Tibial nerve (tissue), 4 donors: ENCODE data around the gene GTF2H3.

Experiments
- CTCF ChIP-seq, 5 experiments: fragments of 200-600 bp in 3 of 5; fragments of 450-650 bp in 2 of 5; sonication (generic) in 3 of 5; IDR thresholded peaks; one replicate each; pipeline ENCODE4 v1.5.1; 2016 to 2019; ENCODE audit warnings: antibody characterized with exemption in 5 of 5, mild to moderate bottlenecking in 3 of 5, moderate library complexity in 2 of 5
- EP300 ChIP-seq, 2 donors: sonication (generic); formaldehyde crosslinking; IDR thresholded peaks; one replicate each; pipeline ENCODE4 v1.6.1; 2017; ENCODE audit warnings: antibody characterized with exemption in 2 of 2, mild to moderate bottlenecking in 1 of 2

DNA sequence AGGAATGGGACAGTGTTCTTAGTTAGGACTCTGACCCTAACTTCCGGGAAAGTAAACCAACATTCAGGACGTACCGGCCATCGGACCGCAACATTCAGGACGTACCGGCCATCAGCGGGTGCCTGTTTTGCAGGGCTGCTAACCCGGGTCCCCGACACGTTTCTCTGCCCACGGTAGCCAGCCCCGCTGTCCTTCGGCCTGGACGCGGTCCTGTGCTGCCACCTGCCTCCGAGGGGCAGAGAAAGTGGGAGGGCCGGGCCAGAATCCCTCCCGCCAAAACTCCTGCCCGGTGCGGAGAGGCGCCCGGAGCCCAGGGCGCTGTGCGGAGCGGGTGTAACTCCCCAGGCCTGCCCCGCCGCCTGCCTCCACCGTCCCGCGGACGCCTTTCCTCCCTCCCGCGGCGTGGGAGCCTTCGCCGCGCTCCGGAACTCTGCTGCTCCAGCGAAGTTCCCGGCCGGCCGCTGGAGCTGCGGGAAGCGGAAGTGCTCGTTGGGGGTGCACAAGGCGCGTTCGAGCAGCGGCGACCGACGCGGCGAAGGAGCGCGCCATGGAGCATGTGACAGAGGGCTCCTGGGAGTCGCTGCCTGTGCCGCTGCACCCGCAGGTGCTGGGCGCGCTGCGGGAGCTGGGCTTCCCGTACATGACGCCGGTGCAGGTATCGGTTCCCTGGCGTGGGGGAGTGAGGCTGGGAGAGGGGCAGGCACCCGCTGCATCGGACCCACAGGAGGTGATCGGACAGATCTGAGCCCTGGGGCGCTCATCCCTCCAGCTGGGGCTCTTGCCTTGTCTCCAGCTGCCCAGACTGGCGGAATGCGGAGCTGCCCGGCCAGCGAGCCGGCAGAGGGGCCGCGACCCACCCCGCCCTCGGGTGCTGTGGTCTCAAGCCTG is 31.8 kb upstream of the GTF2H3 start, which contains the start of gene DDX55:
- TF ChIP-seq CTCF (IDR thresholded peaks at IDR 0.05): peak; percentile 47 to 79 (median 58)
- peak; percentile 84 to 92 for TF ChIP-seq EP300 (IDR thresholded peaks at IDR 0.05)
